Endodermal cell (in vitro differentiated cells): ENCODE results near the gene ARAF. TPM values are rescaled to one million over a fixed set of nuclear protein-coding genes. Genes with fewer than 3 reads are reported as not detected.

ENCODE experiments used
- DNase-seq: peaks from one replicate; pipeline ENCODE4 v3.0.0-alpha.2; 2017
- H3K27ac ChIP-seq: 2 replicates; pipeline ENCODE4 v1.5.1; 2013; ENCODE audit warnings: mild to moderate bottlenecking, low read depth, low read length, moderate library complexity
- H3K27me3 ChIP-seq: 2 replicates; pipeline ENCODE4 v1.6.1; 2013; ENCODE audit warnings: mild to moderate bottlenecking, low read length, moderate library complexity; ENCODE audit not compliant: insufficient read depth, control insufficient read depth, poor library complexity, severe bottlenecking
- H3K36me3 ChIP-seq: 2 replicates; pipeline ENCODE4 v1.7.0; 2013; ENCODE audit warnings: mild to moderate bottlenecking, low read length, moderate library complexity; ENCODE audit not compliant: control insufficient read depth, insufficient read depth
- H3K4me1 ChIP-seq: one replicate; pipeline ENCODE4 v1.7.0; 2013; ENCODE audit warnings: low read length; ENCODE audit not compliant: control insufficient read depth, insufficient read depth
- H3K4me3 ChIP-seq: 2 replicates; pipeline ENCODE4 v1.5.1; 2013; ENCODE audit warnings: mild to moderate bottlenecking, low read length, moderate library complexity
- H3K9ac ChIP-seq: 2 replicates; pipeline ENCODE4 v1.6.1; 2013; ENCODE audit warnings: mild to moderate bottlenecking, low read length, moderate library complexity; ENCODE audit not compliant: poor library complexity, severe bottlenecking; ENCODE audit errors: extremely low read depth
- H3K9me3 ChIP-seq: 2 replicates; pipeline ENCODE4 v1.6.1; 2013; ENCODE audit warnings: mild to moderate bottlenecking, low read length, moderate library complexity; ENCODE audit not compliant: control insufficient read depth
- H3K27ac Mint-ChIP-seq: 2 replicates; pipeline ENCODE4 v1.8.0; 2020; ENCODE audit warnings: mixed read lengths
- H3K27me3 Mint-ChIP-seq: 2 replicates; pipeline ENCODE4 v1.8.0; 2021; ENCODE audit warnings: mild to moderate bottlenecking, mixed read lengths; ENCODE audit not compliant: insufficient read depth
- H3K36me3 Mint-ChIP-seq: 2 replicates; pipeline ENCODE4 v1.8.0; 2020; ENCODE audit warnings: low read depth, mixed read lengths
- H3K4me1 Mint-ChIP-seq: 2 replicates; pipeline ENCODE4 v1.8.0; 2020; ENCODE audit warnings: mixed read lengths
- H3K4me3 Mint-ChIP-seq: 2 replicates; pipeline ENCODE4 v1.8.0; 2020; ENCODE audit warnings: mild to moderate bottlenecking, moderate library complexity, mixed read lengths
- H3K9me3 Mint-ChIP-seq: 2 replicates; pipeline ENCODE4 v1.8.0; 2020; ENCODE audit warnings: mild to moderate bottlenecking, mixed read lengths
- CTCF ChIP-seq: fragments of 200-600 bp; sonication (generic); conservative IDR thresholded peaks from 2 replicates; pipeline ENCODE4 v1.5.0; 2021; ENCODE audit warnings: antibody characterized with exemption, mild to moderate bottlenecking
- WGBS, 2 experiments: methylation state at CpG; one replicate each; pipeline versions ENCODE4 v1.1.5 to v1.1.7; 2013; ENCODE audit warnings: missing lambda C conversion rate in 2 of 2, mixed read lengths in 1 of 2; ENCODE audit not compliant: insufficient coverage in 1 of 2, insufficient read length in 1 of 2; 5-methylcytosine and 5-hydroxymethylcytosine counted together
- total RNA-seq, 2 donors: library from RNA; stranded (reverse); fragmentation: NEBNext Ultra II Directional in 1 of 2; extraction: Animal tissue kit (Norgen Biotek cat#: 25700) in 1 of 2; gene quantifications; 2 replicates in 1 of 2; 3 replicates in 1 of 2; pipeline ENCODE4 v1.2.1, GENCODE V29; 2021

The ARAF gene
- total RNA-seq, 2 donors from 2014 or later, result 47.7 to 48.7 TPM

DNA sequence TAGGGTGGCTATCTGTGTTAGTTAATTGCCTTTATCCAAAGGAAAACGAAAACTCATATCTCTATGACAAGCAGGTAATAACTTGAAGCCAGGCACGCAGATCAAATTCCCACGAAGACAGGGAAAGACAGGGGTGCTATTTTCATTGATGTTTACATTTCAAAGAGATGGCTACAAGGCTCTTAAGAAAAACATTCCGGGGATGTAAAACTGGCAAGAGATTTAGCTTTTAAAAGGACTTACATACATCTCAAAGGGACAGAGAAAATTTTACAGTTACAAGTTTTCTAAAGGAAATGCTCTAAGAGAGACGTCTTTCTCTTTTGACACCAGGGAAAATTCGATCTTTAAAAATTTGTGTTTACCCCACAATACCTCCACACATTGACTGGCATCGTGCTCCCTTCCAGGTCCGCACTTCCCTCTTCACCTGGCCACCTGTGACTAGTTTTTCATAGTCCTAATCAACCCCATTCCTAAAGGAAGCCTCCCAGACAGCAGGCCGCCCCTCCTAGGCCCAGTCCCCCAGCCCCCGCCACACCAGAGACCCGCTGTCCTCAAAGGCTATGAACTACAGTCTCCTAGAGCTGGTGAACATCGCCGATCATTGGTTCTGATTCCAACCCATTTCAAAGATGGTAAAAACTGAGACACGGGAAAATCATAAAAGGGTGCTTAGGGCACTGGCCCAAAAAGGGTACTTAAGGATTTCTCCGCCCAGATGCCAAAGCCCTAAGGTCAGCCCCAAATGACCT is 649 bp upstream of the ARAF start:
- H3K36me3 ChIP-seq, result peaks cover 25% of the 10 kb centered on the region
- H3K27ac ChIP-seq, result no peak overlapping the region
- no peaks in the 10 kb centered on the region for H3K27me3 ChIP-seq
- no peaks in the 10 kb centered on the region for H3K9me3 ChIP-seq
- Mint-ChIP-seq H3K27me3 (no peaks in the 10 kb centered on the region), H3K27ac (peak overlapping the region; percentile 93), H3K4me1 (peaks cover 4% of the 10 kb centered on the region), H3K9me3 (peaks cover 53% of the 10 kb centered on the region), H3K4me3 (peak overlapping the region; percentile 79), H3K36me3 (peaks cover 17% of the 10 kb centered on the region)
- WGBS, 2 experiments, result 14 to 20% methylated on average over 5 to 15 of the region's 15 CpGs
- no peaks in the 10 kb centered on the region for H3K4me1 ChIP-seq
- TF ChIP-seq CTCF, result no peak
- peak overlapping the region; percentile 18 for H3K9ac ChIP-seq
- DNase-seq, result no peak
- H3K4me3 ChIP-seq, result peak overlapping the region; percentile 92

- H3K36me3 ChIP-seq, result peaks cover 26% of the 10 kb centered on the region
- H3K9me3 Mint-ChIP-seq, result peaks cover 55% of the 10 kb centered on the region
- peaks cover under 1% of the 10 kb centered on the region for H3K4me1 Mint-ChIP-seq
- H3K27ac Mint-ChIP-seq, result peak overlapping the region; percentile 90
- peak overlapping the region; percentile 92 for H3K4me3 ChIP-seq
- peak overlapping the region; percentile 68 for H3K9ac ChIP-seq
- no peaks in the 10 kb centered on the region for H3K4me1 ChIP-seq
- no peaks in the 10 kb centered on the region for H3K9me3 ChIP-seq
- no peaks in the 10 kb centered on the region for H3K27me3 ChIP-seq
- no peak overlapping the region for H3K27ac ChIP-seq
- 11% methylated on average over 9 of the region's 9 CpGs; no CpG with 5 or more reads in 1 of the 2 experiments for WGBS, 2 experiments
- peaks cover 22% of the 10 kb centered on the region for H3K36me3 Mint-ChIP-seq
- peak overlapping the region; percentile 79 for H3K4me3 Mint-ChIP-seq
- no peak for DNase-seq
- no peaks in the 10 kb centered on the region for H3K27me3 Mint-ChIP-seq
- no peak for TF ChIP-seq CTCF
Observed at GRCh38 chrX:47561659-47562151, 700 bp downstream of the ARAF start.

GRCh38 chrX:47562615-47563243 is 1.7 kb downstream of the ARAF start:
- H3K9me3 ChIP-seq, result no peaks in the 10 kb centered on the region
- H3K36me3 ChIP-seq, result peaks cover 33% of the 10 kb centered on the region
- Mint-ChIP-seq H3K27me3 (no peaks in the 10 kb centered on the region), H3K9me3 (peaks cover 60% of the 10 kb centered on the region), H3K4me3 (peak overlapping the region; percentile 79), H3K4me1 (no peaks in the 10 kb centered on the region), H3K36me3 (peaks cover 30% of the 10 kb centered on the region), H3K27ac (peak overlapping the region; percentile 81)
- no peaks in the 10 kb centered on the region for H3K4me1 ChIP-seq
- peak; percentile 67 for TF ChIP-seq CTCF
- H3K9ac ChIP-seq, result no peak overlapping the region
- DNase-seq, result peak; percentile 70
- H3K27ac ChIP-seq, result no peak overlapping the region
- no peaks in the 10 kb centered on the region for H3K27me3 ChIP-seq
- WGBS, 2 experiments, result 60 to 91% methylated on average over 1 to 13 of the region's 13 CpGs
- no peak overlapping the region for H3K4me3 ChIP-seq
